Measurements from ENCODE around the gene PID1.

The PID1 gene

DNA sequence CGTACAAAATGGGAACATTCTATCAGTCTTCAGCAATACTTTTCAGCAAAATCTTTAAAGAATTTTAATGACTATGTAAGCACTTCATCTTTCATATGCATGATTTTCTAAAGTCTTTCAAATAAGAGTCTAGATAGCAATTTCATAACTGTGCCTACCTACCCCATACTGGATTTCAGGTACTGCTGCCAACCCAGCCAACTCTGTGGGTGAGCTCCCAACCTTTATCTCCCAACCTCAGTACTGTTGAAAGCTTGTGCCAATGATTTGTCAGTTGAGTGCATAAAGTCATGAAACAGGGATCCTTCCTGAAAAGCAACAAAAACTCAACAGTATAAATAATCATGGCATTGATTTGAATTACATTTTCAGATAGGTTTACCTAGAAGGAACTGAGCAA, 296.9 kb downstream of the PID1 start:
- H3K4me3 ChIP-seq (ENCODE audit: low read depth, low read length) = no peak overlapping the region
- TF ChIP-seq POLR2A (IDR thresholded peaks at IDR 0.05; ENCODE audit: extremely low read depth, insufficient read length) (no peak), MYC (IDR thresholded peaks at IDR 0.05; ENCODE audit: low read depth, low read length) (no peak)
- TF ChIP-seq, protein P1, sequence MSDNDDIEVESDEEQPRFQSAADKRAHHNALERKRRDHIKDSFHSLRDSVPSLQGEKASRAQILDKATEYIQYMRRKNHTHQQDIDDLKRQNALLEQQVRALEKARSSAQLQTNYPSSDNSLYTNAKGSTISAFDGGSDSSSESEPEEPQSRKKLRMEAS (IDR thresholded peaks at IDR 0.05; ENCODE audit: low read depth, low read length) = no peak
- TF ChIP-seq, protein P2, sequence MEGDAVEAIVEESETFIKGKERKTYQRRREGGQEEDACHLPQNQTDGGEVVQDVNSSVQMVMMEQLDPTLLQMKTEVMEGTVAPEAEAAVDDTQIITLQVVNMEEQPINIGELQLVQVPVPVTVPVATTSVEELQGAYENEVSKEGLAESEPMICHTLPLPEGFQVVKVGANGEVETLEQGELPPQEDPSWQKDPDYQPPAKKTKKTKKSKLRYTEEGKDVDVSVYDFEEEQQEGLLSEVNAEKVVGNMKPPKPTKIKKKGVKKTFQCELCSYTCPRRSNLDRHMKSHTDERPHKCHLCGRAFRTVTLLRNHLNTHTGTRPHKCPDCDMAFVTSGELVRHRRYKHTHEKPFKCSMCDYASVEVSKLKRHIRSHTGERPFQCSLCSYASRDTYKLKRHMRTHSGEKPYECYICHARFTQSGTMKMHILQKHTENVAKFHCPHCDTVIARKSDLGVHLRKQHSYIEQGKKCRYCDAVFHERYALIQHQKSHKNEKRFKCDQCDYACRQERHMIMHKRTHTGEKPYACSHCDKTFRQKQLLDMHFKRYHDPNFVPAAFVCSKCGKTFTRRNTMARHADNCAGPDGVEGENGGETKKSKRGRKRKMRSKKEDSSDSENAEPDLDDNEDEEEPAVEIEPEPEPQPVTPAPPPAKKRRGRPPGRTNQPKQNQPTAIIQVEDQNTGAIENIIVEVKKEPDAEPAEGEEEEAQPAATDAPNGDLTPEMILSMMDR (IDR thresholded peaks at IDR 0.05; ENCODE audit: low read depth, low read length) = no peak
- no peak for DNase-seq (ENCODE audit: low read depth)

Measured in NB4 (cell line).